ENCODE measurements around the gene MARS1. TPM values are rescaled to one million over a fixed set of nuclear protein-coding genes. Genes with fewer than 3 reads are reported as not detected.
"Not testable (repeated sequence)": the region's sequence is repeated elsewhere in the genome, so short reads cannot be mapped to it uniquely, and the experiment has no call there.

The MARS1 gene
- total and polyA plus RNA-seq, 9 donors: 82.0 to 99.3 (median 91.0) TPM

- H3K36me3 ChIP-seq (ENCODE audit: control insufficient read depth, insufficient read depth, low read length): peaks cover 67% of the 10 kb centered on the region
- not testable (repeated sequence) for H3K27ac ChIP-seq (ENCODE audit: low read length); H3K27me3 ChIP-seq (ENCODE audit: control insufficient read depth, insufficient read depth, low read length); H3K4me3 ChIP-seq (ENCODE audit: low read length); H3K9me3 ChIP-seq (replicated peaks; ENCODE audit: control insufficient read depth, low read depth, low read length); DNase-seq; H3K4me1 ChIP-seq (ENCODE audit: control insufficient read depth, insufficient read depth, low read length)
- WGBS (ENCODE audit: insufficient coverage): no CpG with 5 or more reads among the region's 22 CpGs
Observed at GRCh38 chr12:57502311-57502969, 14.6 kb downstream of the MARS1 start.

DNA sequence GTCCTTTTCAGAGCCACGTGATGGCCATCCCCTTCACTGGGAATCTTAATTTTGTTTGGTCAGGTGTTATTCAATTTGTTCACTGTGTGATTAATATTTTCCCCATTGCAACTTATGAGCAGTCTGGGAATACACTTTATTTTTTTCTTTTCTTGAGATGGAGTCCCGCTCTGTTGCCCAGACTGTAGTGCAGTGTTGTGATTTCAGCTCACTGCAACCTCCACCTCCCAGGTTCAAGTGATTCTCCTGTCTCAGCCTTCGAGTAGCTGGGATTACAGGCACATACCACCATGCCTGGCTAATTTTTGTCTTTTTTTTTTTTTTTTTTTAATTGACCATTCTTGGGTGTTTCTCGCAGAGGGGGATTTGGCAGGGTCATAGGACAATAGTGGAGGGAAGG lies 18.7 kb downstream of the MARS1 start:
- not testable (repeated sequence) for H3K27ac ChIP-seq (ENCODE audit: low read length); H3K27me3 ChIP-seq (ENCODE audit: control insufficient read depth, insufficient read depth, low read length); H3K4me3 ChIP-seq (ENCODE audit: low read length); H3K4me1 ChIP-seq (ENCODE audit: control insufficient read depth, insufficient read depth, low read length); H3K9me3 ChIP-seq (replicated peaks; ENCODE audit: control insufficient read depth, low read depth, low read length); DNase-seq
- no CpG with 5 or more reads among the region's 4 CpGs for WGBS (ENCODE audit: insufficient coverage)
- peaks cover 61% of the 10 kb centered on the region for H3K36me3 ChIP-seq (ENCODE audit: control insufficient read depth, insufficient read depth, low read length)

DNA sequence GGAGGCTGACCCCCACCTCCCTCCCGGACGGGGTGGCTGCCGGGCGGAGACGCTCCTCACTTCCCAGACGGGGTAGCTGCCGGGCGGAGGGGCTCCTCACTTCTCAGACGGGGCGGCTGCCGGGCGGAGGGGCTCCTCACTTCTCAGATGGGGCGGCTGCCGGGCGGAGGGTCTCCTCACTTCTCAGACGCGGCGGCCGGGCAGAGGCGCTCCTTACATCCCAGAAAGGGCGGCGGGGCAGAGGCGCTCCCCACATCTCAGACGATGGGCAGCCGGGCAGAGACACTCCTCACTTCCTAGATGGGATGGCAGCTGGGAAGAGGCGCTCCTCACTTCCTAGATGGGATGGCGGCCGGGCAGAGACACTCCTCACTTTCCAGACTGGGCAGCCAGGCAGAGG lies 19.9 kb downstream of the MARS1 start:
- 100% methylated on average over 4 of the region's 28 CpGs for WGBS (ENCODE audit: insufficient coverage)
- H3K4me1 ChIP-seq (ENCODE audit: control insufficient read depth, insufficient read depth, low read length); H3K4me3 ChIP-seq (ENCODE audit: low read length); H3K27ac ChIP-seq (ENCODE audit: low read length); H3K27me3 ChIP-seq (ENCODE audit: control insufficient read depth, insufficient read depth, low read length); H3K9me3 ChIP-seq (replicated peaks; ENCODE audit: control insufficient read depth, low read depth, low read length); DNase-seq: not testable (repeated sequence)
- peaks cover 65% of the 10 kb centered on the region for H3K36me3 ChIP-seq (ENCODE audit: control insufficient read depth, insufficient read depth, low read length)

GRCh38 chr12:57511161-57511560 lies 23.3 kb downstream of the MARS1 start:
- Histone ChIP-seq H3K36me3 (ENCODE audit: control insufficient read depth, insufficient read depth, low read length) (peaks cover 70% of the 10 kb centered on the region), H3K27me3 (ENCODE audit: control insufficient read depth, insufficient read depth, low read length) (no peaks in the 10 kb centered on the region), H3K27ac (ENCODE audit: low read length) (no peak overlapping the region), H3K4me3 (ENCODE audit: low read length) (no peak overlapping the region), H3K4me1 (ENCODE audit: control insufficient read depth, insufficient read depth, low read length) (no peaks in the 10 kb centered on the region), H3K9me3 (replicated peaks; ENCODE audit: control insufficient read depth, low read depth, low read length) (no peaks in the 10 kb centered on the region)
- WGBS (ENCODE audit: insufficient coverage): 92% methylated on average over 4 of the region's 4 CpGs
- DNase-seq: no peak

GRCh38 chr12:57511588-57512325 lies 23.9 kb downstream of the MARS1 start:
- Histone ChIP-seq H3K4me1 (ENCODE audit: control insufficient read depth, insufficient read depth, low read length) (no peaks in the 10 kb centered on the region), H3K4me3 (ENCODE audit: low read length) (no peak overlapping the region), H3K27ac (ENCODE audit: low read length) (no peak overlapping the region), H3K9me3 (replicated peaks; ENCODE audit: control insufficient read depth, low read depth, low read length) (no peaks in the 10 kb centered on the region), H3K27me3 (ENCODE audit: control insufficient read depth, insufficient read depth, low read length) (no peaks in the 10 kb centered on the region), H3K36me3 (ENCODE audit: control insufficient read depth, insufficient read depth, low read length) (peaks cover 71% of the 10 kb centered on the region)
- no peak for DNase-seq
- no CpG with 5 or more reads among the region's 7 CpGs for WGBS (ENCODE audit: insufficient coverage)

GRCh38 chr12:57512665-57513064 lies 24.8 kb downstream of the MARS1 start:
- Histone ChIP-seq H3K27me3 (ENCODE audit: control insufficient read depth, insufficient read depth, low read length) (no peaks in the 10 kb centered on the region), H3K4me1 (ENCODE audit: control insufficient read depth, insufficient read depth, low read length) (no peaks in the 10 kb centered on the region), H3K36me3 (ENCODE audit: control insufficient read depth, insufficient read depth, low read length) (peaks cover 77% of the 10 kb centered on the region), H3K4me3 (ENCODE audit: low read length) (no peak overlapping the region), H3K27ac (ENCODE audit: low read length) (no peak overlapping the region), H3K9me3 (replicated peaks; ENCODE audit: control insufficient read depth, low read depth, low read length) (no peaks in the 10 kb centered on the region)
- WGBS (ENCODE audit: insufficient coverage): 89% methylated on average over 6 of the region's 6 CpGs
- no peak for DNase-seq

GRCh38 chr12:57513266-57513665 lies 25.4 kb downstream of the MARS1 start:
- peaks cover 83% of the 10 kb centered on the region for H3K36me3 ChIP-seq (ENCODE audit: control insufficient read depth, insufficient read depth, low read length)
- WGBS (ENCODE audit: insufficient coverage): 100% methylated on average over 1 of the region's 5 CpGs

GRCh38 chr12:57513677-57514076 lies 25.8 kb downstream of the MARS1 start:
- not testable (repeated sequence) for H3K4me3 ChIP-seq (ENCODE audit: low read length); H3K27ac ChIP-seq (ENCODE audit: low read length); H3K9me3 ChIP-seq (replicated peaks; ENCODE audit: control insufficient read depth, low read depth, low read length); H3K4me1 ChIP-seq (ENCODE audit: control insufficient read depth, insufficient read depth, low read length); DNase-seq; H3K27me3 ChIP-seq (ENCODE audit: control insufficient read depth, insufficient read depth, low read length)
- WGBS (ENCODE audit: insufficient coverage): no CpG with 5 or more reads among the region's 6 CpGs
- H3K36me3 ChIP-seq (ENCODE audit: control insufficient read depth, insufficient read depth, low read length): peaks cover 84% of the 10 kb centered on the region

More at GRCh38 chr12:57513266-57513665, 25.4 kb downstream of the MARS1 start:
- DNase-seq: no peak
- H3K27me3 ChIP-seq (ENCODE audit: control insufficient read depth, insufficient read depth, low read length): no peaks in the 10 kb centered on the region
- no peak overlapping the region for H3K27ac ChIP-seq (ENCODE audit: low read length)
- no peak overlapping the region for H3K4me3 ChIP-seq (ENCODE audit: low read length)
- peaks cover 5% of the 10 kb centered on the region for H3K4me1 ChIP-seq (ENCODE audit: control insufficient read depth, insufficient read depth, low read length)
- H3K9me3 ChIP-seq (replicated peaks; ENCODE audit: control insufficient read depth, low read depth, low read length): no peaks in the 10 kb centered on the region

DNA sequence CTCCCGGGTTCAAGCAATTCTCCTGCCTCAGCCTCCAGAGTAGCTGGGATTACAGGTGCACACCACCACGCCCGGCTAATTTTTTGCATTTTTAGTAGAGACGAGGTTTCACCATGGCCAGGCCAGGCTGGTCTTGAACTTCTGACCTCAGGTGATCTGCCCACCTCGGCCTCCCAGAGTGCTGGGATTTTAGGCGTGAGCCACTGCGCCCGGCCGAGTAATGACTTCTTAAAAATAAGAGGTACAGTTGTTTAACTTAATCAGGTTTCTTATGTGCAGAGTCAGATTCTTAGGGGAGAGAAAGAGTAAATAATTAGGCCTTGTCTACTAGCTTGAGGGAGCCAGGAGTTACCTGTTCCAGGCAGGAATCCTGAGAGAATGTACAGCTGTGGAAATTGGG lies 26.4 kb downstream of the MARS1 start:
- 92% methylated on average over 9 of the region's 9 CpGs for WGBS (ENCODE audit: insufficient coverage)
- H3K27ac ChIP-seq (ENCODE audit: low read length); DNase-seq; H3K27me3 ChIP-seq (ENCODE audit: control insufficient read depth, insufficient read depth, low read length); H3K9me3 ChIP-seq (replicated peaks; ENCODE audit: control insufficient read depth, low read depth, low read length); H3K4me3 ChIP-seq (ENCODE audit: low read length): not testable (repeated sequence)
- peaks cover 14% of the 10 kb centered on the region for H3K4me1 ChIP-seq (ENCODE audit: control insufficient read depth, insufficient read depth, low read length)
- peaks cover 82% of the 10 kb centered on the region for H3K36me3 ChIP-seq (ENCODE audit: control insufficient read depth, insufficient read depth, low read length)

GRCh38 chr12:57514720-57515407 lies 27.0 kb downstream of the MARS1 start:
- no peak for DNase-seq
- no peak overlapping the region for H3K4me3 ChIP-seq (ENCODE audit: low read length)
- H3K27me3 ChIP-seq (ENCODE audit: control insufficient read depth, insufficient read depth, low read length): no peaks in the 10 kb centered on the region
- H3K4me1 ChIP-seq (ENCODE audit: control insufficient read depth, insufficient read depth, low read length): peaks cover 19% of the 10 kb centered on the region
- peaks cover 77% of the 10 kb centered on the region for H3K36me3 ChIP-seq (ENCODE audit: control insufficient read depth, insufficient read depth, low read length)
- WGBS (ENCODE audit: insufficient coverage): 90% methylated on average over 6 of the region's 9 CpGs
- H3K9me3 ChIP-seq (replicated peaks; ENCODE audit: control insufficient read depth, low read depth, low read length): no peaks in the 10 kb centered on the region
- no peak overlapping the region for H3K27ac ChIP-seq (ENCODE audit: low read length)

Data from muscle of leg (tissue), 11 donors.